Thoracic aorta (tissue), 2 donors: ENCODE measurements around the gene TFG. TPM values are rescaled to one million over a fixed set of nuclear protein-coding genes. Genes with fewer than 3 reads are reported as not detected.

ENCODE experiments used
- ATAC-seq: fragments of 150-250 bp; one replicate; pipeline ENCODE4 v1.8.0; 2017; ENCODE audit warnings: low read depth; ENCODE audit not compliant: insufficient number of reproducible peaks, low FRiP score
- DNase-seq: peaks from one replicate; pipeline ENCODE4 v3.0.0-alpha.2; 2020; ENCODE audit warnings: low spot score
- H3K27ac ChIP-seq, 2 donors: fragments of 200-600 bp; sonication (generic); 1 replicate in 1 of 2; 2 replicates in 1 of 2; pipeline ENCODE4 v1.5.1; 2016; ENCODE audit warnings: mild to moderate bottlenecking in 2 of 2, moderate library complexity in 2 of 2
- H3K27me3 ChIP-seq: fragments of 200-600 bp; sonication (generic); replicated peaks from 2 replicates; pipeline ENCODE4 v1.6.0; 2016; ENCODE audit warnings: mild to moderate bottlenecking; ENCODE audit not compliant: insufficient read depth
- H3K36me3 ChIP-seq: fragments of 200-600 bp; sonication (generic); one replicate; pipeline ENCODE4 v1.5.1; 2016
- H3K4me1 ChIP-seq, 2 donors: fragments of 200-600 bp; sonication (generic); 1 replicate in 1 of 2; 2 replicates in 1 of 2; pipeline versions ENCODE4 v1.5.1 to v1.6.0; 2016; ENCODE audit warnings: low read depth in 2 of 2, mild to moderate bottlenecking in 1 of 2; ENCODE audit not compliant: control insufficient read depth in 1 of 2
- H3K4me3 ChIP-seq: fragments of 200-600 bp; sonication (generic); 2 replicates; pipeline ENCODE4 v1.5.1; 2016; ENCODE audit warnings: mild to moderate bottlenecking
- H3K9me3 ChIP-seq: fragments of 200-600 bp; sonication (generic); 2 replicates; pipeline ENCODE4 v1.5.1; 2016
- total RNA-seq, 2 donors: library from RNA; depleted of rRNA; stranded (reverse); fragments of >200 nt; gene quantifications; one replicate each; pipeline versions ENCODE4 v1.1.0 to v1.2.3, GENCODE V29; 2016
- TF ChIP-seq, protein P1 (sequence below): fragments of 200-600 bp; sonication (generic); IDR thresholded peaks from one replicate; pipeline ENCODE4 v1.5.1; 2019; ENCODE audit warnings: antibody characterized with exemption

The TFG gene
- total RNA-seq, 2 donors from 2014 or later, result 70.1 to 86.7 TPM

- H3K4me1 ChIP-seq, result peaks cover 12 to 26% of the 10 kb centered on the region in 2 donors
- H3K9me3 ChIP-seq, result no peaks in the 10 kb centered on the region
- H3K36me3 ChIP-seq, result no peaks in the 10 kb centered on the region
- DNase-seq (no peak), ATAC-seq (no peak)
- H3K27ac ChIP-seq, result no peak overlapping the region
- no peaks in the 10 kb centered on the region for H3K27me3 ChIP-seq
- TF ChIP-seq, protein P1, sequence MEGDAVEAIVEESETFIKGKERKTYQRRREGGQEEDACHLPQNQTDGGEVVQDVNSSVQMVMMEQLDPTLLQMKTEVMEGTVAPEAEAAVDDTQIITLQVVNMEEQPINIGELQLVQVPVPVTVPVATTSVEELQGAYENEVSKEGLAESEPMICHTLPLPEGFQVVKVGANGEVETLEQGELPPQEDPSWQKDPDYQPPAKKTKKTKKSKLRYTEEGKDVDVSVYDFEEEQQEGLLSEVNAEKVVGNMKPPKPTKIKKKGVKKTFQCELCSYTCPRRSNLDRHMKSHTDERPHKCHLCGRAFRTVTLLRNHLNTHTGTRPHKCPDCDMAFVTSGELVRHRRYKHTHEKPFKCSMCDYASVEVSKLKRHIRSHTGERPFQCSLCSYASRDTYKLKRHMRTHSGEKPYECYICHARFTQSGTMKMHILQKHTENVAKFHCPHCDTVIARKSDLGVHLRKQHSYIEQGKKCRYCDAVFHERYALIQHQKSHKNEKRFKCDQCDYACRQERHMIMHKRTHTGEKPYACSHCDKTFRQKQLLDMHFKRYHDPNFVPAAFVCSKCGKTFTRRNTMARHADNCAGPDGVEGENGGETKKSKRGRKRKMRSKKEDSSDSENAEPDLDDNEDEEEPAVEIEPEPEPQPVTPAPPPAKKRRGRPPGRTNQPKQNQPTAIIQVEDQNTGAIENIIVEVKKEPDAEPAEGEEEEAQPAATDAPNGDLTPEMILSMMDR, result no peak
- H3K4me3 ChIP-seq, result no peak overlapping the region
Observed at GRCh38 chr3:100761211-100761942, 52.1 kb downstream of the TFG start.

GRCh38 chr3:100761951-100762350 lies 52.7 kb downstream of the TFG start:
- ATAC-seq (no peak), DNase-seq (no peak)
- H3K36me3 ChIP-seq, result no peaks in the 10 kb centered on the region
- no peak overlapping the region for H3K27ac ChIP-seq
- TF ChIP-seq, protein P1, result no peak
- no peak overlapping the region for H3K4me3 ChIP-seq
- peaks cover 12 to 21% of the 10 kb centered on the region in 2 donors for H3K4me1 ChIP-seq
- H3K9me3 ChIP-seq, result no peaks in the 10 kb centered on the region
- no peaks in the 10 kb centered on the region for H3K27me3 ChIP-seq

DNA sequence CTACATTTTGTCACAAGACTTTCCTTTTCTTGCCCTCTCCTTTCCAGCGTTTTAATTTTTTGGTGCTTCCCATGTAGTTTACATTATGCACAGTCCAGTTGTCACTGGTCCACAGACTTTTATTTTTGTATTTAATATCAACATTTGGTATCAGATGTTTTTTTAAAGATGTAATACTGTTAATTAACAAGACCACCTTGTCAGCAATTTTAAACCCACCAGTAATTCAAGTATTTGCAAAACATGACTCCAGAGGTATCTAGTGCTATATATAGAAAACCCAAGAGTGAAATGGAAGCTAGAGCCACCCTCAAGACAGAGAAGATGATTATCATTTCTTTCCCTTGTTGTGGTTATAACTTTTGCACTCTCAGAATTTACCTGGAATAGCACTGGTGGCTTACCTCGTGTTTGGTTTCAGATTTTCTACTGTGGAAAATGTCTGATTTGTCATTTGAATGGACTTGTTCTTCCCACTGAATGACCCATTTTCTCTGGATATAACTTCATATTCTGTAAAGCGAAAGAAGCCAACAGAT lies 56.2 kb downstream of the TFG start:
- ATAC-seq (no peak), DNase-seq (no peak)
- Histone ChIP-seq H3K9me3 (no peaks in the 10 kb centered on the region), H3K4me1 (peaks cover 0 to 1% of the 10 kb centered on the region in 2 donors), H3K36me3 (no peaks in the 10 kb centered on the region), H3K4me3 (no peak overlapping the region), H3K27ac (no peak overlapping the region), H3K27me3 (no peaks in the 10 kb centered on the region)
- TF ChIP-seq, protein P1, result no peak

DNA sequence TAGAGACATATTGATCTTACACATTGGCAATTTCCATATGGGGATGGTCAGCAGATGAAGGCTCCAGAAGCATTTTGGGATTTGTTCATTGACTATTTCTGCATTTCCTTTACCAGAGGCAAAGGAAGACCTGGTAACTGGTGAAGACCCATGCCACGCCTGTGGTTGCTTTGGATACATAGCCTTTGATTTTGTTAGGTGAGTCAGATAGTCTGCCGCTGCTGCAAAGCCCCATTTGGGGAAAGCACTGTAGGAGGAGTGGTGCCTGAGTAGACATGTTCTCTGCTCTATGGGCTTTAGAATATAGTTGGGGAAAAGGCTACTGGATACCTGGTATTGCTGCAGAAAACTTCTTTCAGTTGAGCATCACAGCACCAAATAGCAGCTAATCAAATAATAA lies 56.8 kb downstream of the TFG start:
- TF ChIP-seq, protein P1, result no peak
- no peaks in the 10 kb centered on the region for H3K4me1 ChIP-seq

GRCh38 chr3:100769693-100770092 lies 60.4 kb downstream of the TFG start:
- Histone ChIP-seq H3K27ac (no peak overlapping the region), H3K4me3 (no peak overlapping the region), H3K4me1 (no peaks in the 10 kb centered on the region), H3K36me3 (no peaks in the 10 kb centered on the region), H3K27me3 (no peaks in the 10 kb centered on the region), H3K9me3 (no peaks in the 10 kb centered on the region)
- ATAC-seq, result no peak
- TF ChIP-seq, protein P1, result no peak
- DNase-seq, result no peak

More for the DNA sequence above, 56.8 kb downstream of the TFG start:
- Histone ChIP-seq H3K9me3 (no peaks in the 10 kb centered on the region), H3K36me3 (no peaks in the 10 kb centered on the region), H3K4me3 (no peak overlapping the region), H3K27ac (no peak overlapping the region), H3K27me3 (no peaks in the 10 kb centered on the region)
- DNase-seq (no peak), ATAC-seq (no peak)
